ENCODE results near the gene AXIN1.
"Not testable (repeated sequence)": the region's sequence is repeated elsewhere in the genome, so short reads cannot be mapped to it uniquely, and the experiment has no call there.

DNA sequence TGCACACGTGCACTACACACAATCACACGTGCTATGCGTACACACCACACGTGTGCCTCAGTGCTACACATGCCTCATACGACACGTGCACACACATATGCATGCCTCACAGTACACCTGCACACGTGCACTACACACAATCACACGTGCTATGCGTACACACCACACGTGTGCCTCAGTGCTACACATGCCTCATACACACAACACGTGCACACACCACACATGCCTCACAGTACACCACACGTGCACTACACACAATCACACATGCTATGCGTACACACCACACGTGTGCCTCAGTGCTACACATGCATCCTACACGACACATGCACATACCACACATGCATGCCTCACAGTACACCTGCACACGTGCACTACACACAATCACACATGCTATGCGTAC, 85.0 kb downstream of the AXIN1 start:
- TF ChIP-seq, protein P1, sequence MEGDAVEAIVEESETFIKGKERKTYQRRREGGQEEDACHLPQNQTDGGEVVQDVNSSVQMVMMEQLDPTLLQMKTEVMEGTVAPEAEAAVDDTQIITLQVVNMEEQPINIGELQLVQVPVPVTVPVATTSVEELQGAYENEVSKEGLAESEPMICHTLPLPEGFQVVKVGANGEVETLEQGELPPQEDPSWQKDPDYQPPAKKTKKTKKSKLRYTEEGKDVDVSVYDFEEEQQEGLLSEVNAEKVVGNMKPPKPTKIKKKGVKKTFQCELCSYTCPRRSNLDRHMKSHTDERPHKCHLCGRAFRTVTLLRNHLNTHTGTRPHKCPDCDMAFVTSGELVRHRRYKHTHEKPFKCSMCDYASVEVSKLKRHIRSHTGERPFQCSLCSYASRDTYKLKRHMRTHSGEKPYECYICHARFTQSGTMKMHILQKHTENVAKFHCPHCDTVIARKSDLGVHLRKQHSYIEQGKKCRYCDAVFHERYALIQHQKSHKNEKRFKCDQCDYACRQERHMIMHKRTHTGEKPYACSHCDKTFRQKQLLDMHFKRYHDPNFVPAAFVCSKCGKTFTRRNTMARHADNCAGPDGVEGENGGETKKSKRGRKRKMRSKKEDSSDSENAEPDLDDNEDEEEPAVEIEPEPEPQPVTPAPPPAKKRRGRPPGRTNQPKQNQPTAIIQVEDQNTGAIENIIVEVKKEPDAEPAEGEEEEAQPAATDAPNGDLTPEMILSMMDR (conservative IDR thresholded peaks at IDR 0.05), result not testable (repeated sequence)
- not testable (repeated sequence) for TF ChIP-seq EZH2 (IDR thresholded peaks at IDR 0.05; ENCODE audit: low read depth)

Data from PC-9 (cell line).